NOMO-1 (cell line): ENCODE data around the gene LRRC8D.
"Not testable (repeated sequence)": the region's sequence is repeated elsewhere in the genome, so short reads cannot be mapped to it uniquely, and the experiment has no call there.

ENCODE experiments used
- DNase-seq, 2 experiments: peaks; one replicate each; lab custom pipeline; 2025; ENCODE audit not compliant: unreplicated experiment in 2 of 2; lab: John Stamatoyannopoulos, UW

The LRRC8D gene

DNA sequence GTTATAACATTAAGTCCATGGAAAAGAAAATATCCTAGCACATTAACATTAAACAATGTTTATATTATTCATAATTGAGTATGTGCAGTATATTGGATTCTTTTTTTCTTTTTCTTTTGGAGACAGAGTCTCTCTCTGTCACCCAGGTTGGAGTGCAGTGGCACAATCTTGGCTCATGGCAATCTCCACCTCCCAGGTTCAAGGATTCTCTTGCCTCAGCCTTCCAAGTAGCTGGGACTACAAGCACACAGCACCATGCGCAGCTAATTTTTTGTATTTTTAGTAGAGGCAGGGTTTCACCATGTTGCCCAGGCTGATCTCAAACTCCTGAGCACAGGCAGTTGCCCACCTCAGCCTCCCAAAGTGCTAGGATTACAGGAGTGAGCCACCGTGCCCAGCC, 162.0 kb downstream of the LRRC8D start:
- DNase-seq, result not testable (repeated sequence)

GRCh38 chr1:89984564-89985116, 163.8 kb downstream of the LRRC8D start:
- not testable (repeated sequence) for DNase-seq

DNA sequence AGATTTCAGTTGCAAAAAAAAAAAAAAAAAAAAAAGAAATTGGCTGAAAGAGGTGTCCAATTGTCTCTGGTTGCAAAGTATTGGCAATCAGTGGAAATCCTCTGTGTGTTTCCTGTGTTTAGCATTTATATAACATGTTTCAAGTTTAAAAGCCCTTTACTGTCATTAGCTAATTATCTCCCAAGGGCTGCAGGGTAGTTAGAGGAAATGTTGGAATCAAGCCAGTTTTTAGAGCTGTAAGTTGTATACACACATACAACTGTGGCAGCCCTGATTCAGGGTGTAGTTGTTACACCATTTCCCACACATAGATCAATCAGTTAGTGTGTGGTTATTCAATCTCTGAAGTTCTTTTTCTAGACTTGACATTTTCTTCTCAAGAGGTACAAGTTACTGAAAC, 165.2 kb downstream of the LRRC8D start:
- no peak for DNase-seq
